GM21786 (cell line): ENCODE measurements around the gene ATP5PD.
"Not testable (repeated sequence)": the region's sequence is repeated elsewhere in the genome, so short reads cannot be mapped to it uniquely, and the experiment has no call there.

ENCODE experiments used
- ATAC-seq: cut with Tn5 transposase; IDR thresholded peaks from one replicate; pipeline ENCODE4 v1.9.1; 2021; ENCODE audit not compliant: unreplicated experiment

ATP5PD gene

DNA sequence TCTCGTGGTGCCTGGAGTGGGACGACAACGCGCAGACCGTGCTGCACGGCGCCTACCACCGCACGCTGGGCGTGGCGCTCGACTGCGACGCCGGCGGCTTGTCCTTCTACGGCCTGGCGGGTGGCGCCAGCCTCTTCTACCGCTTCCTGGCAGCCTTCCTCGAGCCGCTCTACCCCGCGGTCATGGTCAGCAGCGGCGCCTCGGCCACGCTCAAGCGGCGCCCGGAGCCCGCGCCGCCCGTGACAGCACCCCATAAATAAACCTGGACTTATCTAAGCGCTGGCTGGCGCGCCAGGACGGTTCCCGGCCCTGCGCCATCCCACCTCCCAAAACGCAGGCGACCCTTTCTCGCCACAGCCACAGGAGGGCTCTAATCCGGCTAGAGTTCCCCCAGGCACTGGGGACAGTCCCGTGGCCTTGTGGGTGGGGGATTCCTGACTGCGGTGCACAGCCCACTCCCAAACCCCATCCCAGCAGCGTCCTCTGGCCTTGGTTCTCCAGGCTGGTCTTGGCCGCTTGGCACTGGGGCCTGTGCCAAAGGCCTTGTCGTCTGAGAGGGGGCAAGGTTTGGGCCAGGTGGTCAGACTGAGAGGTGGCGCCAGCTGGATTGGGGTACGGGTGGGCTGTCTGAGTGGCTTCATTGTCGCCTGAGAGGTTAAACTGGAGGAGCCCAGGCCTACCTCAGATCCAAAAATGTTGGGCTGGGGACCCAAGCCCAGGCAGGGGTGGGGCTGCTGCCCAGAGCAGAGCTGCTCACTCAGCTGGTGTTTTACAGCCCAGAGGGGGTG is 30.9 kb upstream of the ATP5PD start:
- peak; percentile 45 for ATAC-seq

DNA sequence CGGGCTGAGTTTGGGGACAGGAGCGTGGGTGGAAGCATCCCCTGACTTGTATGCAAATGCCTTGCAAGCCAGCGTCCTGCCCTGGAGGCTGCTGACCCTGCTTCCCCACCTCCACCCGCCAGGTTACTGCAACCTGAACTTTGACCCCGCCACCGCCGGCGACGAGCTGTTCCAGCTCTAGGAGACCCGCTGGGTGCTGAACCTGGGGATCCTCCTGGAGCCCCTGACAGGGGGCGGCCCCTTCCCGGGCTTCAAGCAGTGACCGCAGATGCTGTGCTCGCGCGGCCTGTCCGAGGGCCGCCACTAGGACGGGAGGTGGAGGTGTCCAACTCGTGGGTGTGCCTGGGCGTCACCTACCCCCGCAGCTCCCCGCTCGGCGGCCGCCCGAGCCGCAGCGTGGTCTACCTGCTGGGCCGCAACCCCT is 30.3 kb upstream of the ATP5PD start:
- ATAC-seq: no peak

DNA sequence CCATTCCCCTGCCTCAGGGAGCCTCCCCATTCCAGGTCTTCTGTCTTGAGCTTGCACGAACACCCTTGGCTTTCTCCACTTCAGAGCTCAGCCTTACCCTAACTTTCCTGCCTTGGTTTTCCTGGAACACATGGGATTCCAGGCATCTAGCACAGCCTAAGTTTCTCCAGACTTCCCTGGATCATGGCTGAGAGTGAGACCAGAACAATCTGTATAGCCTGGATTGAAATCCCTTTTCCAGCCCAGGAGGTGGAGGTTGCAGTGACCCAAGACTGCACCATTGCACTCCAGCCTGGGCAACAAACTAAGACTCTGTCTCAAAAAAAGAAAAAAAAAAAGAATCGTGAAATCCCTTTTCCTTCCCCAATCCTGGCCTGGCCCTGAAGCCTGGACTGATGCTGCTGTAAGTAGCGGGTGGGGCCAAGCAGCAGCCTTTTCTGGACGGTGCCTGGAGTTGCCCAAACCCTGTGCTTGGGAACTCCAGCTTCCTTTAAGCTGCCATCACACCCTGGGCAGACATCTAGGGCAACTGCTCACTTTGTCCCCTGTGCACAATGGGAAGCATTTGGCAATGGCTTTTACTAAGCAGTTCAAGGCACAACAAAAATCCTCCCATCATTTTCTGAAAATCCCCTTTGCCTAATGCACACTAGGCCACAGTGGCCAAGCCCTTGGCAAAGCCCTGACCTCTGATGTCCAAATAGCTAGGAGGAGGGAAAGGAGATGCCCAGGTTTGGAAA is 29.0 kb upstream of the ATP5PD start:
- ATAC-seq: no peak

GRCh38 chr17:75074532-75074931 is 27.8 kb upstream of the ATP5PD start:
- ATAC-seq: no peak

DNA sequence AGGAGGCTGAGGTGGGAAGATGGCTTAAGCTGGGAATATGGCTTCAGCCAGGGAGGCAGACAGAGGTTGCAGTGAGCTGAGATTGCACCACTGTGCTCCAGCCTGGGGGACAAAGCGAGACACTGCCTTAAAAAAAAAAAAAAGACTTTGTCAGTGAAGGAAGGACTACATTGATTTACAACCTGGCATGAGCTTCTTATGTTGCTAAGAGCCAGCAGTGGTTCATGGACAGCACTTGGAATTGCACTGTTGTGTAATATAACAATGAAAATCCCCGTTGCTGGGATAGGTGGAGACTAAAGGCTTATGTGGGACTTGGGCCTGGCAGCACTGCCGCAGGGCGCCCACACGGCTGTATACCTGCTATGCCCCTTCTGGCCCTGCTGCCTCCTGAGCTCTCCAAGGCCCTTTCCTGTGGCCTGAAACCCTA is 26.9 kb upstream of the ATP5PD start:
- no peak for ATAC-seq

- ATAC-seq: not testable (repeated sequence)
Measured at GRCh38 chr17:75072909-75073308, 26.1 kb upstream of the ATP5PD start.

DNA sequence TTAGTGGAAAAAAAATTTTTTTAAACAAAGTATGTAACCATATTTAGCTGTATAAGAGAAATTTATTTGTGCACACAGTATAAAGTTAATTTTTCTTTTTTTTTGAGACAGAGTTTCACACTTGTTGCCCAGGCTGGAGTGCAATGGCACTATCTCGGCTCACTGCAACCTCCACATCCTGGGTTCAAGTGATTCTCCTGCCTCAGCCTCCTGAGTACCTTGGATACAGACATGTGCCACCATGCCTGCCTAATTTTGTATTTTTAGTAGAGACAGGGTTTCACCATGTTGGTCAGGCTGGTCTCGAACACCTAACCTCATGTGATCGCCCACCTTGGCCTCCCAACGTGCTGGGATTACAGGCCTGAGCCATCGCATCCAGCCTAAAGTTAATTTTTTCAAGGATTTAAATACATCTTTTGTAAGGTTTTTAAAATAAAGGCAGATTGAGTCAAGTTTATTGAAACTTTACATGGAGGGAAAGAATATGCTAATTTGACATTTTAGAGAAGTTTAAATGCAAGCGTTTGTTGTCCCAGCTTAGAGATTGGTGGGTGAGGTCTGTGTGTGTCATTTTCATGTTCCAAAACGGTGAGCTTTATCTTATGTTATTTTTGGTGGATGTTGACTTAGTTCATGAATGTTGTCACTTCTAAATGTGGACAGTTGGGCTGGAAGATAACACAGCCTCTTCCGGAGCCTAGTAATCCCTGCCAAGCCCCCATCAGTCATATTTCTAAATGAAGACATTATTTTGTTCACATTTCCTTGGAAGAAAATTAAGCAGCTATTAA is 24.9 kb upstream of the ATP5PD start:
- ATAC-seq: not testable (repeated sequence)

- no peak for ATAC-seq
Measured at GRCh38 chr17:75069783-75070182, 23.0 kb upstream of the ATP5PD start.

GRCh38 chr17:75068750-75069149 is 22.0 kb upstream of the ATP5PD start:
- ATAC-seq: no peak

DNA sequence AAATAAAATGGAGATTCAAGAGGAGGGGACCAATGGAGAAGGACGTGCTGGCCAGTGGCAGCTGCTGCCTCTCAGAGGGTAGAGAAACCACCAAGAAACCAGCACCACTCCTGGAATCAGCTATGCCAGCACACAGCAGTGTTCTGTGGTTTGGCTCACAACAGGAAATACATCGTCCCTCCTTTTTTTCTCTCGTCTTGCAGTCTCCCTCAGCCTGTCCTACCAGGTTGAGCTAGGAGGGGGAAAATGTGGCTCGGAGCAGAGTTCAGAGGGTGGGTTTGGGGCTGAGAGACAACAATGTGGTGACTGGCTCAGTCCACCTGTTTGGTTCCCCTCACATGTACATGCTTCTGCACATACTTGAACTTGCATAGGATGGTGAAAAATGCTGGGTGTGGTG is 21.1 kb upstream of the ATP5PD start:
- ATAC-seq: no peak

- ATAC-seq: no peak
Measured at GRCh38 chr17:75065562-75066151, 18.9 kb upstream of the ATP5PD start.

- ATAC-seq: no peak
Measured at GRCh38 chr17:75064867-75065561, 18.2 kb upstream of the ATP5PD start.

- ATAC-seq: no peak
Measured at GRCh38 chr17:75064460-75064859, 17.7 kb upstream of the ATP5PD start.

DNA sequence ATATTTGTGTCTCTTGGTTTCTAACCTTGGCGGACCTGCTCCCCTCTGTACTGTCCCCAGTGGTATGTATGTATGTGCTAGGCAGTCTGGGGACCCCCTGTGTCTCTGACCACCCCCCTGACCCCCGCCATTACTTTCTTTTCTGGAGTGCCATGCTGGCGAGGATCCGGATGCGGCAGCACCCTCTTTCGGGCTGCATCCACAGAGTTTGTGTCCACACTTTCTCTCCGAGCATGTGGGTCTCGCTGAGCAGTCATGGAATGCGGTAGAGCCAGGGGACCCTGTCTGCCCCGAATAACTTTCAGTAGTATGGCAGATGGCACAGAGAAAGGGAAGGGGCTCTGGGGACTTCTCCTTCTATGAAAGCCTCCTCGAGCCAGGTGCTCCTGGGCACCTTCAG is 17.3 kb upstream of the ATP5PD start:
- ATAC-seq: no peak

DNA sequence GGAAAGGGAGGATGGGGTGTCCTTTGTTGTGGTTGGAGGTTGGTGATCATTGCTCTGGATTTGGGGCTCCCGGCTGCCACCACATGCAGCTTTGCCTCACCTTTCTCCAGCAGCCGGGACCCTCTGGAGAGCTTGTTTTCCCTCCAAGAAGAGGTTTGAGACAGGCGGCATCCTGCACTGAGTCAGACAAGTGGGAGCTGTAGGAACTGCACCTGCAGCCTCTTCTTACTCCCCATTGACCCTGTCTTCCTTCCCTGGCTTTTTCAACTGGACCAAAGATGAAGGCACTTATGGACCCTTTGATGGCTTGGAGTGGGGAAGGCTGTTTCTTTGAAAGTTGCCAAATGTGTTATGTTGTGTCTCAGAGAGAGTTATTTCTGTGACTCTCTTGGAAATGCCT is 16.9 kb upstream of the ATP5PD start:
- no peak for ATAC-seq

- no peak for ATAC-seq
Measured at GRCh38 chr17:75063201-75063600, 16.4 kb upstream of the ATP5PD start.

- no peak for ATAC-seq
Measured at GRCh38 chr17:75061618-75062017, 14.8 kb upstream of the ATP5PD start.

GRCh38 chr17:75061055-75061438 is 14.3 kb upstream of the ATP5PD start:
- no peak for ATAC-seq

DNA sequence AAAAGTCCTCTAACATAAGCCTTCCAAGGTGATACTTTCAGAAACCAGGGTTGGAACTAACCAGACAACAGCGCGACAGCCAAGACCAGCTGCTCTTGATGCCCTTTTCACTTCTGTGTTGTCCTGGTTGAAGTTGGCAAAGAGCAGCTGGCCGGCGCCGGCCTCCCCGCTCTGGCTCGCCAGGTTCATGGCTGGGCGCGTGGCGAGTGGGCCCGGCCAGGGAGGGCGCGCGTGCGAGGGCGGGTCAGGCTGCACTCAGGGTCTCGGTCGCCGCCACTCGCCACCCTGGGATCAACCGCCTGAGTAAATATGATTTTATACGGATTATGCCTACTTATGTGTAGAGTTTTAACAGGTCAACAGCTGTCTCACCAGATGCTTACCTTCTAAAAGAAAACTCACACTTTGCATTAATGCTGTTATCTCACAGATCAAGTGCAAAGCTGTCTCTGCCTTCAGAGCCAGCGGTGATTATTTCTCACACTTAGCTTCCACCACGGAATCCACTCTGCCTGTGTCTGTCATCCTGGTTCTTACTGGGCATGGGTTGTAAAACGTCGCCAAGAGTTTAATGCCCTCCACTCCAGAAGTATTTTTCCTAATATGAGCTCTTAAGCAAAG is 13.8 kb upstream of the ATP5PD start:
- ATAC-seq: no peak
